ENCODE measurements around the gene DNM3.

GRCh38 chr1:171871848-171872247, 30.6 kb downstream of the DNM3 start:
- TF ChIP-seq, protein P1, sequence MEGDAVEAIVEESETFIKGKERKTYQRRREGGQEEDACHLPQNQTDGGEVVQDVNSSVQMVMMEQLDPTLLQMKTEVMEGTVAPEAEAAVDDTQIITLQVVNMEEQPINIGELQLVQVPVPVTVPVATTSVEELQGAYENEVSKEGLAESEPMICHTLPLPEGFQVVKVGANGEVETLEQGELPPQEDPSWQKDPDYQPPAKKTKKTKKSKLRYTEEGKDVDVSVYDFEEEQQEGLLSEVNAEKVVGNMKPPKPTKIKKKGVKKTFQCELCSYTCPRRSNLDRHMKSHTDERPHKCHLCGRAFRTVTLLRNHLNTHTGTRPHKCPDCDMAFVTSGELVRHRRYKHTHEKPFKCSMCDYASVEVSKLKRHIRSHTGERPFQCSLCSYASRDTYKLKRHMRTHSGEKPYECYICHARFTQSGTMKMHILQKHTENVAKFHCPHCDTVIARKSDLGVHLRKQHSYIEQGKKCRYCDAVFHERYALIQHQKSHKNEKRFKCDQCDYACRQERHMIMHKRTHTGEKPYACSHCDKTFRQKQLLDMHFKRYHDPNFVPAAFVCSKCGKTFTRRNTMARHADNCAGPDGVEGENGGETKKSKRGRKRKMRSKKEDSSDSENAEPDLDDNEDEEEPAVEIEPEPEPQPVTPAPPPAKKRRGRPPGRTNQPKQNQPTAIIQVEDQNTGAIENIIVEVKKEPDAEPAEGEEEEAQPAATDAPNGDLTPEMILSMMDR (IDR thresholded peaks at IDR 0.05; ENCODE audit: control extremely low read depth in 1 of 3, insufficient read depth in 1 of 3, low read depth in 1 of 3, low read length in 3 of 3), result no peak
- no peak for TF ChIP-seq RXRA (IDR thresholded peaks at IDR 0.05; ENCODE audit: insufficient read depth, low read depth, low read length)
- no peak for TF ChIP-seq JUN (IDR thresholded peaks at IDR 0.05; ENCODE audit: low read depth, low read length)
- no peak for TF ChIP-seq EP300 (IDR thresholded peaks at IDR 0.05; ENCODE audit: borderline replicate concordance in 1 of 2, low read depth in 2 of 2, low read length in 2 of 2)
- TF ChIP-seq POLR2A (IDR thresholded peaks at IDR 0.05; ENCODE audit: control extremely low read depth in 1 of 2, low read depth in 2 of 2, low read length in 2 of 2), result no peak
- no peak for TF ChIP-seq CREB1 (IDR thresholded peaks at IDR 0.05)
- no peak for TF ChIP-seq SUZ12 (IDR thresholded peaks at IDR 0.05; ENCODE audit: low read length)
- TF ChIP-seq EZH2 (IDR thresholded peaks at IDR 0.05; ENCODE audit: low read depth, low read length, severe bottlenecking), result no peak
- TF ChIP-seq CBX5 (IDR thresholded peaks at IDR 0.05; ENCODE audit: low read depth, low read length), result no peak
- no peak for TF ChIP-seq POLR2AphosphoS5 (IDR thresholded peaks at IDR 0.05; ENCODE audit: low read depth, low read length)
- TF ChIP-seq CEBPB (IDR thresholded peaks at IDR 0.05; ENCODE audit: low read depth, low read length), result no peak
- no peak for TF ChIP-seq ATF3 (IDR thresholded peaks at IDR 0.05; ENCODE audit: insufficient read depth, low read depth, low read length)
- 0 out of 2 replicates have a peak, but pooled peaks have one; percentile 33 for TF ChIP-seq TEAD4 (IDR thresholded peaks at IDR 0.05; ENCODE audit: low read depth, low read length)
- TF ChIP-seq CBX8 (IDR thresholded peaks at IDR 0.05; ENCODE audit: borderline replicate concordance, low read depth, low read length), result no peak

All from H1 (cell line).